ENCODE measurements around the gene ZMYND8. TPM values are rescaled to one million over a fixed set of nuclear protein-coding genes. Genes with fewer than 3 reads are reported as not detected.

The ZMYND8 gene
- total and polyA plus RNA-seq, 2 donors (not counting 3 experiments of a cell fraction or from before 2014, with no cell fraction given): 30.6 to 75.2 TPM

DNA sequence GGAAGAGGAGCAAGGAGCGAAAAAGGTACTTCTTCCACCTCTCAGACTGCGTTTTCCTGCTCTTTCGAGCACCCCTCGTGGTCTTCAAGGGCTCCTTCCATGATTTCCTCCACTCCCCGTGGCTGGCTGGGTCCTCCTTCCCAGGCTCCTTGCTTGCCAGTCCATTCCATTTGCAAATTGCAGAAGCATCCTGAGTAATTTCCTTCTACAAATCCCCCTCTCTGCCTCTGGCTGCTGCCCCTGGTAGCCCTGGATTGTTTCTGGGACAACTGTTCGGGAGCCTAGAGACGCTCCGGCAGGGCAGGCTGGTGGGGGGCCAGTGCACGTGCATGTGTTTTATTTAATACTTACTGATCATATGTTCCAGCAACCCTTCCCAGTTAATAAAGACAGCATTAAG lies 173.1 kb downstream of the ZMYND8 start:
- Histone ChIP-seq H3K27me3 (ENCODE audit: control insufficient read depth in 2 of 2, insufficient read depth in 2 of 2, low read length in 2 of 2) (peaks cover 0 to 2% of the 10 kb centered on the region in 2 experiments), H3K36me3 (ENCODE audit: control insufficient read depth in 2 of 2, extremely low read depth in 1 of 2, insufficient read depth in 2 of 2, low read length in 2 of 2) (no peaks in the 10 kb centered on the region), H4K20me1 (replicated peaks; ENCODE audit: control insufficient read depth, extremely low read depth, insufficient read depth, low read length) (no peaks in the 10 kb centered on the region), H2AFZ (ENCODE audit: low read depth, low read length) (no peak overlapping the region), H3K79me2 (ENCODE audit: control insufficient read depth, insufficient read depth, low read length) (no peaks in the 10 kb centered on the region), H3K4me1 (ENCODE audit: control insufficient read depth, extremely low read depth, insufficient read depth, low read length) (no peaks in the 10 kb centered on the region), H3K4me2 (ENCODE audit: insufficient read depth, low read length) (no peak overlapping the region), H3K4me3 (replicated peaks in 1 of 3; ENCODE audit: insufficient read depth in 1 of 3, low read depth in 1 of 3, low read length in 3 of 3) (no peak overlapping the region), H3K9me3 (replicated peaks; ENCODE audit: control insufficient read depth, insufficient read depth, low read length) (no peaks in the 10 kb centered on the region), H3K9ac (replicated peaks; ENCODE audit: extremely low read depth, insufficient read depth, low read length) (no peak overlapping the region), H3K9me1 (replicated peaks; ENCODE audit: control insufficient read depth, extremely low read depth, insufficient read depth, low read length) (no peaks in the 10 kb centered on the region), H3K27ac (ENCODE audit: insufficient read depth, low read depth, low read length) (no peak overlapping the region)
- POLR2A ChIA-PET: no interaction called here
- dilution Hi-C loops (cut with MboI; ENCODE audit: extremely low pct_ligation_motif_present, low sequenced_read_pairs): no loop called here
- no peak for DNase-seq (ENCODE audit: low read depth, low spot score)
- no peak for FAIRE-seq
- BruUV-seq (replicated peaks): no TSS peak
- TF ChIP-seq MAX (IDR thresholded peaks at IDR 0.05; ENCODE audit: insufficient read depth, insufficient read length) (no peak), FOS (IDR thresholded peaks at IDR 0.05; ENCODE audit: borderline replicate concordance, insufficient read depth, low read length) (no peak), GATA2 (IDR thresholded peaks at IDR 0.05; ENCODE audit: insufficient read depth, insufficient read length, low read depth, low read length) (no peak), POLR2AphosphoS5 (IDR thresholded peaks at IDR 0.05; ENCODE audit: insufficient read depth, low read depth, low read length) (no peak), CTCF (IDR thresholded peaks at IDR 0.05; ENCODE audit: extremely low read depth in 1 of 2, insufficient read depth in 1 of 2, low read depth in 1 of 2, low read length in 2 of 2) (no peak), POLR2A (IDR thresholded peaks at IDR 0.05; ENCODE audit: low read depth, low read length) (no peak), EZH2 (IDR thresholded peaks at IDR 0.05; ENCODE audit: borderline replicate concordance, low read depth, low read length, severe bottlenecking) (no peak), MYC (IDR thresholded peaks at IDR 0.05; ENCODE audit: low read depth, low read length) (no peak)
- intact Hi-C loops (cut with micrococcal nuclease): no loop called here
- CTCF ChIA-PET: no interaction called here

Measured in endothelial cell of umbilical vein (primary cell).